ENCODE measurements around the gene RPUSD2. TPM values are rescaled to one million over a fixed set of nuclear protein-coding genes. Genes with fewer than 3 reads are reported as not detected.

The RPUSD2 gene
- total and polyA plus RNA-seq, 10 donors = 7.1 to 12.3 (median 8.9) TPM

DNA sequence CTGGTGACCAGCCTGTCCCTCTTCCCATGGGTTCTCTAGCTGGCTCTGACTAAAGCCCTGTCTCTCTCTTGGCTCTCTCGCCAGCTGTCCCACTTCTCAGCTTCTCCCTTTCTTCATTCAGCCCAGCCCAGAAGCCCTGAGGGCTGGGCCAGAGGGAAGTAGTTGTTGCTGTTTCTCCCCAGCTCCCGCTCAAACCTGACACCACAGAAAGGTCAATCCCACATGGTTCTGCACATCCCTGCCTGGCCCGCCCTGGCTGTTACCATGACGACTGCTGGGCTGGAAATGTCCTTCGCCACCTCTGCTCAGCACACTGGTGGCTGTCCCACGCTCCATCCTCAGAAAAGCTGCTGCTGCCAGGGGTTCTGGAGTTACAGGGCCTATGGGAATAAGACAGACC is 30.1 kb upstream of the RPUSD2 start:
- Histone ChIP-seq H3K36me3 (peaks cover 0 to 50% (median 0%) of the 10 kb centered on the region in 6 donors), H3K9me3 (no peaks in the 10 kb centered on the region), H3K4me1 (peaks cover 0 to 13% (median 8%) of the 10 kb centered on the region in 6 donors), H3K27me3 (replicated peaks in 1 of 7) (no peaks in the 10 kb centered on the region), H3K4me3 (no peak overlapping the region), H3K27ac (no peak overlapping the region)
- TF ChIP-seq, protein P1, sequence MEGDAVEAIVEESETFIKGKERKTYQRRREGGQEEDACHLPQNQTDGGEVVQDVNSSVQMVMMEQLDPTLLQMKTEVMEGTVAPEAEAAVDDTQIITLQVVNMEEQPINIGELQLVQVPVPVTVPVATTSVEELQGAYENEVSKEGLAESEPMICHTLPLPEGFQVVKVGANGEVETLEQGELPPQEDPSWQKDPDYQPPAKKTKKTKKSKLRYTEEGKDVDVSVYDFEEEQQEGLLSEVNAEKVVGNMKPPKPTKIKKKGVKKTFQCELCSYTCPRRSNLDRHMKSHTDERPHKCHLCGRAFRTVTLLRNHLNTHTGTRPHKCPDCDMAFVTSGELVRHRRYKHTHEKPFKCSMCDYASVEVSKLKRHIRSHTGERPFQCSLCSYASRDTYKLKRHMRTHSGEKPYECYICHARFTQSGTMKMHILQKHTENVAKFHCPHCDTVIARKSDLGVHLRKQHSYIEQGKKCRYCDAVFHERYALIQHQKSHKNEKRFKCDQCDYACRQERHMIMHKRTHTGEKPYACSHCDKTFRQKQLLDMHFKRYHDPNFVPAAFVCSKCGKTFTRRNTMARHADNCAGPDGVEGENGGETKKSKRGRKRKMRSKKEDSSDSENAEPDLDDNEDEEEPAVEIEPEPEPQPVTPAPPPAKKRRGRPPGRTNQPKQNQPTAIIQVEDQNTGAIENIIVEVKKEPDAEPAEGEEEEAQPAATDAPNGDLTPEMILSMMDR (IDR thresholded peaks at IDR 0.05 in 8 of 11, conservative IDR thresholded peaks at IDR 0.05 in 3 of 11) = no peak
- TF ChIP-seq POLR2AphosphoS5 (IDR thresholded peaks at IDR 0.05) = no peak
- no peak for TF ChIP-seq POLR2A (IDR thresholded peaks at IDR 0.05)
- intact Hi-C loops (cut with DNase I; ENCODE audit: low total_unique reads) = no loop called here
- 89 to 93% (median 91%) methylated on average over 6 of the region's 6 CpGs for WGBS, 5 donors
- no peak for DNase-seq

DNA sequence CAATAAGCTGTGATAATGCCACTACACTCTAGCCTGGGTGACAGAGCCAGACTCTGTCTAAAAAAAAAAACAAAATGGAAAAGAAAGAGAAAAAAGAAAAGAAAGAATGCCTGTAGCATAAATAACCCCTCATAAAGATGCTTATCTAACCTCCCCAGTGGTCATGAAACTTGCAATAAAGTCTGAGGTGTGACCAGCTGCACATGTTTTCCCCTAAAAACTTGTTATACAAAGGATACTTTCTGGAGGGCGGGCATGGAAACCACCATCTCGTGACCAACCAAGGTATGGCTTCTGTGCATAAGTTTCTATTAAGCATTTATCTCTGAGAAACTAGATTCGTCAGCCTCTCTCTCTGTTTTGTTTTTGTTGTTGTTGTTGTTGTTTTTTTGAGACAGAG is 26.0 kb upstream of the RPUSD2 start:
- peak overlapping the region in 3 of 8 donors; percentile 1 to 37 (median 25) for H3K27ac ChIP-seq
- no peaks in the 10 kb centered on the region for H3K27me3 ChIP-seq (replicated peaks in 1 of 7)
- TF ChIP-seq POLR2A (IDR thresholded peaks at IDR 0.05) (no peak), POLR2AphosphoS5 (IDR thresholded peaks at IDR 0.05) (no peak)
- TF ChIP-seq, protein P1 (IDR thresholded peaks at IDR 0.05 in 8 of 11, conservative IDR thresholded peaks at IDR 0.05 in 3 of 11) = no peak
- 85 to 95% (median 92%) methylated on average over 3 of the region's 3 CpGs for WGBS, 5 donors
- H3K4me3 ChIP-seq = no peak overlapping the region
- intact Hi-C loops (cut with DNase I; ENCODE audit: low total_unique reads) = no loop called here
- no peaks in the 10 kb centered on the region for H3K9me3 ChIP-seq
- DNase-seq = no peak
- H3K36me3 ChIP-seq = peaks cover 0 to 38% (median 5%) of the 10 kb centered on the region in 6 donors
- peaks cover 0 to 34% (median 12%) of the 10 kb centered on the region in 6 donors for H3K4me1 ChIP-seq

DNA sequence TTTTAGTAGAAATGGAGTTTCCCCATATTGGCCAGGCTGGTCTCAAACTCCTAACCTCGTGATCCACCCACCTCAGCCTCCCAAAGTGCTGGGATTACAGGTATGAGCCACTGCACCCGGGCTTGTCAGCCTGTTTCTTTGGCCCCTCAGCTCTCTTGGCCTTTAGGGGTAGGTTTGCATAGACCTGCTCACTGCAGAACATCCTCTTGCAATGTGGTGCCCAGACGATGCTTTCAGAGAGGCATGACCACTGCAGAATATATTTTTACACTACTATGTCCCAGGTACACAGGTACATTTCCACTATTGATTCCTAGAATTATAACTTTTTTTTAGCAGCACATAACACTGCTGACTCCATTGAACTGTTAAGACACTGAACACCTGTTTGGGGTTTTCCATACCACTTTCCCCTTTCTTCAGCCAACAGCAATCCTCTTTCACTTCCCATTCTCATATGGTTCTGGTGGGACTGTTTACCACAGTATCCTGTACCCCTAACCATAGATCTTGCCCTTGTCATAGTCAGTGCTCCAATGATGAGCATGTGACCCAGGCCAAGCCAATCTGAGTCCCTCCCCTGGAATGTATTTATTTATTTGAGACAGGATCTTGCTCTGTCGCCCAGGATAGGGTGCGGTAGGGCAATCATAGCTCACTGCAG is 25.3 kb upstream of the RPUSD2 start:
- Histone ChIP-seq H3K27ac (peak overlapping the region in 3 of 8 donors; percentile 25 to 47 (median 29)), H3K4me1 (peaks cover 0 to 40% (median 12%) of the 10 kb centered on the region in 6 donors), H3K27me3 (replicated peaks in 1 of 7) (no peaks in the 10 kb centered on the region), H3K4me3 (no peak overlapping the region), H3K36me3 (peaks cover 0 to 38% (median 5%) of the 10 kb centered on the region in 6 donors), H3K9me3 (no peaks in the 10 kb centered on the region)
- no peak for DNase-seq
- TF ChIP-seq, protein P1 (IDR thresholded peaks at IDR 0.05 in 8 of 11, conservative IDR thresholded peaks at IDR 0.05 in 3 of 11) = no peak
- TF ChIP-seq POLR2A (IDR thresholded peaks at IDR 0.05) = no peak
- peak in 1 of 3 donors; percentile 28 for TF ChIP-seq POLR2AphosphoS5 (IDR thresholded peaks at IDR 0.05)
- intact Hi-C loops (cut with DNase I; ENCODE audit: low total_unique reads) = no loop called here
- WGBS, 5 donors = 51 to 72% (median 60%) methylated on average over 5 of the region's 5 CpGs

DNA sequence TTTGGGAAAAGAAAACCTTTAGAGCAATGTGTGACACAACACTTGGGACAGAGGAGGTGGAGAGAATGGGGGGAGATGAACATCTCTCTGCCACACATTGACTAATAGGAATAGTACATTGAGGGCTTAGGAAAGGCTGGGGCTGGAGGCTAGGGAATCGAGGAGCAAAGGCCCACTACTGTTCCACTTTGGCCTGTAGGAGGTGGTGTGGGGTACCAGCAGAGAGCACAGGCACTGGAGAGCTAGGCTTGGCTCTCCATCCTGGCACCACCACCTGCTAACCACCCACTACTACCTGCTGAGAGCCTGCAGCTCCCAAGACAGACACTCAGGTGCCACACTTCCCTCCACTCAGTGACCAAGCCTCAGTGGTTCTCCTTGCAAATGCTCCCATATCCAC is 23.6 kb upstream of the RPUSD2 start:
- DNase-seq = no peak
- Histone ChIP-seq H3K4me3 (no peak overlapping the region), H3K4me1 (peaks cover 4 to 57% (median 23%) of the 10 kb centered on the region in 6 donors), H3K27me3 (replicated peaks in 1 of 7) (no peaks in the 10 kb centered on the region), H3K9me3 (no peaks in the 10 kb centered on the region), H3K27ac (no peak overlapping the region), H3K36me3 (peaks cover 0 to 39% (median 6%) of the 10 kb centered on the region in 6 donors)
- 76 to 100% (median 86%) methylated on average over 1 of the region's 1 CpG for whole genome bisulfite sequencing, 5 donors
- intact Hi-C loops (cut with DNase I; ENCODE audit: low total_unique reads) = no loop called here
- TF ChIP-seq POLR2A (IDR thresholded peaks at IDR 0.05) = no peak
- TF ChIP-seq POLR2AphosphoS5 (IDR thresholded peaks at IDR 0.05) = no peak
- TF ChIP-seq, protein P1 (IDR thresholded peaks at IDR 0.05 in 8 of 11, conservative IDR thresholded peaks at IDR 0.05 in 3 of 11) = no peak
